SH-SY5Y (cell line): ENCODE results near the gene ADGRL2.

Experiments
- GATA2 ChIP-seq: IDR thresholded peaks from 2 replicates; pipeline ENCODE4 v1.6.1; 2011; ENCODE audit warnings: mild to moderate bottlenecking, low read depth, low read length
- GATA3 ChIP-seq: IDR thresholded peaks from 2 replicates; pipeline ENCODE4 v1.6.1; 2011; ENCODE audit warnings: low read depth, mild to moderate bottlenecking, low read length, moderate library complexity

GRCh38 chr1:81832573-81832972, 31.8 kb downstream of the ADGRL2 start:
- TF ChIP-seq GATA2 (no peak), GATA3 (no peak)
